Stimulated activated CD8-positive, alpha-beta memory T cell treated with anti-CD3 and anti-CD28 coated beads, Interleukin-4, amount 100 ng/mL, for 1 hour (primary cell): ENCODE results near the gene SCYL3.
"Not testable (repeated sequence)": the region's sequence is repeated elsewhere in the genome, so short reads cannot be mapped to it uniquely, and the experiment has no call there.

ENCODE experiments used
- DNase-seq, 2 donors: peaks; one replicate each; pipeline ENCODE4 v3.0.0-alpha.2; 2020; ENCODE audit warnings: low read depth in 2 of 2, low spot score in 1 of 2

Gene SCYL3, protein sequence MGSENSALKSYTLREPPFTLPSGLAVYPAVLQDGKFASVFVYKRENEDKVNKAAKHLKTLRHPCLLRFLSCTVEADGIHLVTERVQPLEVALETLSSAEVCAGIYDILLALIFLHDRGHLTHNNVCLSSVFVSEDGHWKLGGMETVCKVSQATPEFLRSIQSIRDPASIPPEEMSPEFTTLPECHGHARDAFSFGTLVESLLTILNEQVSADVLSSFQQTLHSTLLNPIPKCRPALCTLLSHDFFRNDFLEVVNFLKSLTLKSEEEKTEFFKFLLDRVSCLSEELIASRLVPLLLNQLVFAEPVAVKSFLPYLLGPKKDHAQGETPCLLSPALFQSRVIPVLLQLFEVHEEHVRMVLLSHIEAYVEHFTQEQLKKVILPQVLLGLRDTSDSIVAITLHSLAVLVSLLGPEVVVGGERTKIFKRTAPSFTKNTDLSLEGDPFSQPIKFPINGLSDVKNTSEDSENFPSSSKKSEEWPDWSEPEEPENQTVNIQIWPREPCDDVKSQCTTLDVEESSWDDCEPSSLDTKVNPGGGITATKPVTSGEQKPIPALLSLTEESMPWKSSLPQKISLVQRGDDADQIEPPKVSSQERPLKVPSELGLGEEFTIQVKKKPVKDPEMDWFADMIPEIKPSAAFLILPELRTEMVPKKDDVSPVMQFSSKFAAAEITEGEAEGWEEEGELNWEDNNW

DNA sequence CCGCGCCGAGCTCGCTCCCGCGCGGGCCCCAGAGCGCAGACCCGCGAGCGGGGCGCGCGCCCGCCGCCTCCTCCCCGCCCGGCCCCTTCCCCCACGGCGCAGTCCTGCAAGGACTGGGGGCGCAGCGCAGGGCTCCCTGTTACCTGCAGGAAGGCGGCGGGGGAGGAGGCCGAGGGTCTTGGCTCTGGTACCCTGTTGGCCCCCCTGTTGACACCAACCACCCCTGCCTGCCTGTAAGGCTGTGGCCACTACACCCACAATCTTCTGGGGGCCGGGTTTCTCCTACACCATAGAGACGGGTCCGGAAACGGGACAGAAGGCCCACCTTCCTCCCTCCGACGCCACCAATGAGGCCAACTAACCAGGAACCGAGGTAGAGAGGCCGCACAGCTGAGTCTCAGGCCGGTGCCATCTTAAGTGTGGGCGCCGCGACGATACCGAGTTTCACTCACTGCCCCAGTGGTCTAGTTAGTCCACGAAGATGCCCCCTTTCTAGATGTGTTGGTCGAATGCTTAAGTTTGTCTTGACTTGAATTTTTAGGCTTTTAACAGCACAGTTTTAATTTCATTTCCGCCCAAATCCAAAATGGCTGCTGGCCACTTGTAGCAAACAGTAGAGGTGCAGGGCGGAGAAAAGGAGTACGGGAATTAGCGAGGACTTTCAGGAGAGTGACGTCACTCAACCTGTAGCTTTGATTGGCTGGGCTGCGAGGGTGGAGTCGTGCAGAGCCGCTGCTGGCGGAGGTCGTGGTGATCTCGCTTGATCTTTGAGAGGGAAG lies at the start of gene SCYL3:
SCYL3 (minus strand) TSS at position 252 of the 779 bp plus-strand sequence. CDS start 5,056 bp downstream, outside the sequence.
- peak; percentile 77 for DNase-seq

DNA sequence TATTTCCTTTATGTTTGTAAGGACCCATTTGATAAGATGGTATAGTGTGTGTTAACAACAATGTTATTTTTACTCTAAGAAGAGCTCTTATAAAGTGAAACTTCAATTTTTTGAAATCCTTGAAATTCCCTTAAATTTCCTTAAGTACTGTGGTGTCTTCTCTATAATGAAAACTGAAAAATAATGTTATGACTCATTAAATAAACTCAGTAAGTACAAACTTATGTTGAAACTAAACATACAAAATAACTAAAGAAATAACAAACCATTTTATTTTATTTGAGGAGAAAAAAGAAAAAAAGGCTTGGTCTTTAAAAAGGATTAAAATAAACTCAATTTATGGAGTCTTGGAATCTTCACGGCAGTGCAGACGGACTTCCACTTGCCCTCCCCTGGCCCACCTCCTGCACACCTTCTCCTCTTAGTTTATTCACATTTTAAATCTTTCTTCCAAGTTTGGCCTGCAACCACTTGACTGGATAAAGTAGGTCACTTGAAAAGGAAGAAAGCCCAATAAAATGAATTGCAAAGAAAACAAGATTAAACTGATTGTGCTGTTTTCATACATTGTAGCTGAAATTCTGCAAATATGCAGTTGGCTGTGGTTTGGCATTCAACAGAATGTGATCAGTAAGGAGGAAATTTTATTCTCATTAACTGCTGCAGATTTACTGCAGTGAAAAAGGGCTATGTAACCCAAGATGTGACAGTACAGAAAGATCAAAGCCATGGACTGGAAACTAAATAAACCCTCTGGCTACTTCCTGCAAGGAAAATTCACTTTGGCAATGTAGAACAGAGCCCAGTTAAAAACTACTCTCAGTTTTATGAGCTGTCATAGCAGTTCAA lies 48.5 kb upstream of the SCYL3 start:
- DNase-seq, result no peak

DNA sequence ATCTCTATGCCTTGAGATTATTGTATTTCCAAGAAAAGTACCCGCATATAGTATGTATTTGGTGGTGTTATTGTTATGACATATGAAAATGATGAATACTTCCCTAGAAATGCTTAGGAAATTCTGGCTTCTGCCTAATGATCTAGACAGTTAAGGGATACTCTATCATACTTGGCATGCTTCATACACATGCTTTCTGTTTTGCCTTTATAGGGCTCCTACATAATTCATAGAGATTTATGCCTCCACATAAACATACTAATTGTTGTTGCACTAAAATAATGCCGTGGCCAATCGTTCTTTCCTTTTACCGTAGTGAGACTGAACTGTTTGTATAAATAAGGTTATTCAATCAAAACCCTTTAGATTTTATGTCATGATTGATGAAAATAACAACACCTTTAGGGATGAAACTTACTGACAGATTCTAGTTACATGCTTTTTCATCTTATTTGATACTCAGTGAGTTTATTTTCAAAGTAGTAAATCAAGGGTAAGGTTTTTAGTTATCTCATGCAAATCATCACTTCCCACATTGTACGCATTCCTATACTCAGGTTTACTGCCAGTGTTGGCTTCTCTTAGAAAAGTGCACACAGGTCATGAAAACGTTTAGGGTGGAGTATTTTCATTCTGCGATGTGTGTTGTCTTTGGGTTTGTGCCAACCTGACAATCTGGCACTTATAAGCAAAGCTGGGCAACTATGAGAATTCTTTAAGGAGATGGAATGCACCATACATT lies 40.5 kb upstream of the SCYL3 start:
- no peak for DNase-seq

DNA sequence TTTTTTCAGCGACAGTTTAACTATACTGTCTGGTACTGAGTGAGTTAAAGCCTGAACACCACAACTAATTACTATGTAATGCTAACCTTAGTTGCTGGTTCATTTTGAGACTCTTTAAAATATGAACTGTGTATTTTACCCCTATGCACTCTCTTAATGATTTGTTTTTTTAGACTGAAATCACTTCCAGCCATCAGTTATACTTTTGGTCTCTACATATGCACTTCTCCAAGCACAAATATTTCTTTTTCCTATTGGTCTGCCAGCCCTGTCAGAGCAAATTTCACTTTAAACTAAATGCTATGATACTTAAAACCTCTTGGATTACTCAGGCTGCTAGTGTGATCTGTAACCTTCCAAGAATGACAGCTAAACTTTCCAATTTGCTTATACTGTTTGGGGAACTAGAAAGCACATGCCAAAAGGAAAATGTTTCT lies 38.1 kb upstream of the SCYL3 start:
- DNase-seq, result no peak

DNA sequence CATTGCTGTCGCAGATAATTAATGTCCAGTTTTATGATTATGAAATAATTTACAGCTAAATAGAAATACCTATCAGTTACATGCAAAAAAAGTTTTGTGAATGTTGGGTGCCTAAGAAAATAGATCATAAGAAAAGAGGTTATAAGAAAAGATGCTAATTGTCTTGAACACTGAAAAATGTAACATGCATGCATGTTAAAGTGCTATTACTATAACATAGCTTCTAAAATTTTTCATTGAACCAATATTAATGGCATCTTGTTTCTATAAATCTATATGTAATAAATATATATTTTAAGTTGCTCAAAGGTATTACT lies 35.5 kb upstream of the SCYL3 start:
- DNase-seq, result no peak

DNA sequence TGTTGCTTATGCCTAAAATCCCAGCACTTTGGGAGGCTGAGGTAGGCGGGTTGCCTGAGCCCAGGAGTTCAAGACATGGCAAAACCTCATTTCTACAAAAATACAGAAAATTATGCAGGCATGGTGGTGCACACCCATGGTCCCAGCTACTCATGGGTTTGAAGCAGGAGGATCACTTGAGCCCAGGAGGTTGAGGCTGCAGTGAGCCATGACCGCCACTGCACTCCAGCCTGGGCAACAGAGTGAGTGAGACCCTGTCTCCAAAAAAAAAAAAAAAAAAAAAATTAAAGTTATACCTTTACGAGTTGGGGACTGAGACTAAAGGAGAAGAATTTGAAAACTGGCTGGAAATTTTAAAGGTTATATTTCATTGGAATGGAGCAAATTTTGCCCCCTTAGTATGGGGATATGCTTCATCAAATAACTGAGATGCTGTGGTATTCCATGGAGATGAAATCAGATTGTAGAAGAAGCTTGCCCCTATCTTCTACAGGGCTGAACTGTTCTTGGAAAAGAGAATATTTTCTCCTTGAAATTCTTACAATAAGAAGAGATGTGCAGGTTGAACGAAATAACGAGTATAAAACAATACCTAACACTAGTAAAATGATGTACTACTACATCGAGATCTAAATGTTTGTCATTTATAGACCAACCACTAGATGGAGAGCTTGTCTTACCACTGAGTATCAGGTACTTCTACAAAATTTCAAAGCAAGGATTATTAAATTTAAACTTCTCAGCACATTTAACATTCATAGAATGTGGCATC lies 34.9 kb upstream of the SCYL3 start:
- no peak for DNase-seq

DNA sequence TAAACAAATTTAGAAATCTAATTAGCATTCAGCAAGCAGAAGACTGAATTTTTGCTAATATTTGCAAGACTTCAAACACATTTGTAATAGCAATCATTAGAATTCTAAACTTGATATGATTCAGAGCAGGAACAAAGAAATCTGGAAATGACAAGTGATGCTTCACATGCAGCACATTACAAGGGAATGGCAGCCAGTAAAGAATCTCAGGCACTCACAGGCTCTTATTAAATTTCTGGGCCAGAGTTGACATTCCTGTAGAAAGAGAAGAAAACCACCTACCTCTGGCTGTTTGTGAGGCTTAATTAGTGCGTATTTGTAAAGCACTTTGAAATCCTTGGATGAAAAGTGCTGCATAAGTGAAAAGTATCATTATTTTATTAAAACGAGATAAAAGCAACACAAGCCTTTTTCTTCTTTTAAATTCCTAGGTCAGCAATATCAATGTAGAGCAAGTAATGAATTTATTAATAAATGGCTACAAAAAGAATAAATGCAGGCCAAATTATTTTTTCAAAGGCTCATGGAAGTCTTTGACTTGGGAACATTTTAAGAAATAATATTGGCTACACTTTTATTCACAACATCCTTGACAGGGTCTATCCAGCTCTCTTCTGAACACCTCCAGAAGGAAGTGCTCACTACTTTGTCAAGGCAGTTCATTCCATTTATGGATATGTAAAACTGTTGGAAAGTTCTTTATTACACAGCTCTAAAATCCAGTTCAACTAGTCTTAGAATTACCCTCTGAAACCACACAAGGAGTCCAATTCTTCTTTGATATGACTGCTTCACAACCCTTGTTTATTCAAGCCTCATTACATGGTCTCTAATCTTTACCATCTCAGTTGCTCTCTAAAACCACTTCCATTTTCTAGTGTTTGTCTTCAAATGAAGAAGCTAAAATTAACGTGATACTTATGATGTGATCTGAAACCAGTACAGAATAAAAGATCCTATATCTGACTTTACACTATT lies 32.1 kb upstream of the SCYL3 start:
- no peak for DNase-seq

DNA sequence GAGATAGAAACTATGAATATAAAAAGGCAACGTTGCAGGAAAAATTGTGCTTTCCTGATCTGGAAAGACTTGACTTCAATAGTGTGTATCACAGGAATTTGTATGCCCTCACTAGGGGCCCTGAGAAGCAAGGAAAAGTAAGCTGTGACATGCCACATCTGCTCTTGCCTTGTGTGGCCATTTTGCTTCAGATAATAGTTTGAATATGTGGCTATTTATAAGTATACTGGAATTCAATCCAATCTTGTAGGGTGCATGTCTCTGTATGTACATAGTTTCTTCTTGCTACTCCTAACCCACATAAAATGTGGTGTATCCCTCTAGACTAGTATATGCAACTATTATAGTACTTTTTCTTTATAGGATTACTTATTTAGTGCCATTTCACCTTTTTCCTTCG lies 31.1 kb upstream of the SCYL3 start:
- no peak for DNase-seq

DNA sequence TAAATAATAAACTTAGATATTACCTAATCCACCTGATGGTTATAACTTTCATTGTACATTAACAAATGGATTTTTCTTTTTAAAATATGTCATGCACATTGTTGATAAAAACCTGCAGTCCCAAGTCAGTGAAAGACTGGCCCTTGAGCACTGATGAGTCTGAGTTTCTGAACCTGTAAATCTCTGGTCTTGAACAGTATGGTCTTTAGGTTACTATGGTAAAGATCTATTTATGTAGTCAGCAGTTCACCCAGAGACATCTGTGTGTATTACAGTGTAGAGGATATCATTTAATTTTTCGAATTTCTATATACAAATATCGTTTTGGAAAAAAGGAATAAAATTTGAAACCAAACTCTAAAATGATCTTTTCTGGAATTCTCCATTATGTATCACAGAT lies 30.4 kb upstream of the SCYL3 start:
- DNase-seq, result no peak

DNA sequence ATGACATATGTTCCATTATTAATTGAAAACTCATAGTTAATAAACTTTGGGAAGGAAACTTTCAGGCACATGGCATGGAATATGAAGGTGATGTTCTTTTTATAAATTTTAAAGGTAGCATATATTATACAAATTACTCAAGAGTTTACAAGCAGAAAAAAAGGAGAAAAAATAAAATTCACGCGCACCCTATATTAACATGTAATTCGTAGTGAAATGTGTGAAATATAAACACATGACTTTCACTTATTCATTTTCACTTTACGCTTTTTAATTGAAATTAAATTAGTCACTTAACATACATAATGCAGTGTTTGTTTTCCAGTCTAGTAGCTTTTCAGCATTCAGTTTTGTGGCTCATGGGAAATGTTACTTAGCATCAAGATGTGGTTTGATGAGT lies 27.4 kb upstream of the SCYL3 start:
- DNase-seq, result no peak

DNA sequence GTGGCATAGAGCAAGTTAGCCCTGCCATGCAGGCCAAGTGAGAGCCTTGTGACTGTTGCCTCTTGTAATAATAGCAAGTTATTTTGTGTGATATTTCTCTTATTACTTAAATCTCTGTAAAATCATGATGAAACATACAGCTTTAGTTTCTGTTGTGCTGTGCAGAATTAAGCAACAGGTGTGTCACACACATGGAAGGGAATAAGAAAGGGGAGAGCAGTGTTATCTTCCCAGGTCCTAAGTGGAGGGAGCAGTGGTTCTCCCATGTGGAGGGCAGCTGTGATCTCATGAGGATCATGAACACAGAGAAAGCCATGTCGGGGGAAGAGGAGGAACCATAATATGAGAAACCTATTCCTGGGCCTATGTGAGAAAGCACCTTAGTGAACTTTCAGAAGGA lies 25.2 kb upstream of the SCYL3 start:
- DNase-seq, result no peak

DNA sequence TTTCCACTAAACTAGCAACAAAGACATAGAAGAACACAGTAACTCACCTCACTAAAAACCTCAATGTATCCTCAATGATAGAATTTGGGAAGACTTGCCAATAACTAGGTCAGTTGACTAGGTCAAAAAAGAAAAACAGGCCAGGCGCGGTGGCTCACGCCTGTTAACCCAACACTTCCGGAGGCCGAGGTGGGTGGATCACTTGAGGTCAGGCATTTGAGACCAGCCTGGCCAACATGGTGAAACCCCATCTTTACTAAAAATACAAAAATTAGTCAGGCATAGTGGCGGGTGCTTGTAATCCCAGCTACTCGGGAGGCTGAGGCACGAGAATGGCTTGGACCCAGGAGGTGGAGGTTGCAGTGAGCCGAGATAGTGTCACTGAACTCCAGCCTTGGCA lies 24.5 kb upstream of the SCYL3 start:
- not testable (repeated sequence) for DNase-seq

DNA sequence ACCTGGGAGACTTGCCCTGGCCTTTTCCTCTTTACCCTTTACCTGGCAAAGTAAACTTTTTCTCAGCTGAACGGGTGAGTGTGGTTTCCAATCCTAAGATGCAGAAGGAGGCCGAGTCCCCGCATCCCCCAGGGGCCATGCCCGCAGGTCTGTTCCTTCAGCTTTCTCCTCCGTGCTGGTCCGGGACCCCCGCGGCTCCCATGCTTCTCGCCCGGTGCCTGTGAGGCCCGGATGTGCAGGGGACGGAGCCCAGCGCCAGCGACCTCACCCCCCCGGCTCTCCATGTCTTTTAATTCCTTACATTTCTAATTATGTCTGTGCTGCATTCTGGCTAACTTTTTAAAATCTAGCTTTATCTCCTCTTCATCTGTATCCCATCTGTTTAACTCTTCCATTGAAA lies 21.5 kb upstream of the SCYL3 start:
- no peak for DNase-seq

DNA sequence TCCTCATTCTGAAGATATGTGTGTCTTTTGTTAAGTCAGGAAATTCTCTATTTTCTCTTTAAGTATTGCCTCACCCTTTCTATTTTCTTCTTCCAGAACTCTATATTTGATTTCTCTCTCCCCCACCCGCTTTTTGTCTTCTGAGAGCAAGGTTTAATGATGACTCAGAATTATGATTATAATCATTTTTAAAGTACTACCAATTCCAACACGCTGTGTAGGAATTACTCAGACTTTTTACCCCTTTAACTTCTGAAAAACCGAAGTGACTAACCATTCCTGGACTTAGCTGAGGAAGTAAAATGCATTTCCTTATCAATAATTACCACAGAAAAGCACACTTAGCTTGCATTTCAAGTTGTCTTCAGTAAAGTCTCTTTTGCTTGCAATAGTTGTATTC lies 20.8 kb upstream of the SCYL3 start:
- DNase-seq, result no peak

DNA sequence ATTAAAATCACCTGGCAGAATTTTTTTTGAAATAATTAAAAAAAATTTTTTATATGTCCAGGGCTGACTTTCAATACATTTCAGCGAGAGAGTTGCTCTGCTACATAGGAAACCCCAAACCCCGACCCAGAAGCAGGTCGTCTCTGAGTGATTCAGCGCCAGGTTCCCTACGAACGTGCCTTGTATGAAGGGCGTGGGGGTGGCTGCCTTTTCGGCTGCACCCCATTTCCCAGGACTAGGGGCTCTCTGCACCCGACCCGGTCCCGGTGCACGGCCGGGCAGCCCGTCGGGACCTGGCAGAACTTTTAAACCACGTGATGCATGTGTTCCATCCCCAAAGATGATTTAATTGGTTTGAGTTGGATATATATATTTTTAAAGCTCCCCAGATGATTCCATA lies 15.8 kb upstream of the SCYL3 start:
- no peak for DNase-seq

DNA sequence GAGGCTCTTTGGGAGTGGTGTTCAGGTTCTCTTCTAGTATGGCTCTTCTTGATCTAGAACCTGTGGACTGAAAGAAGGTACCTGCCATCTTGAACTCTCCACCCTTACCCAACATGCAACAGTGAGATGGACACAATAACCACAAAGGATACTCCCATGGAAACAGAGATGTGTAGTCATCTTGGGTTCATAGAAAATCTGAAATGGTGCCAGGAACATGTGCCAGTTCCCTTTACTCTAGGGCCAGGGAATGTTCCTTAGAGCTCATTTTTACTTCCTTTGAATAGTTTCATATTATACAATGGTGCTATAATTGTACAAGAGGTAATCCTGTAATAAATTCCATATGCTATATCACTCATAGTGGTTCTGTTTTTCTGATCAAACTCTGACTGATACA lies 13.2 kb upstream of the SCYL3 start:
- no peak for DNase-seq

DNA sequence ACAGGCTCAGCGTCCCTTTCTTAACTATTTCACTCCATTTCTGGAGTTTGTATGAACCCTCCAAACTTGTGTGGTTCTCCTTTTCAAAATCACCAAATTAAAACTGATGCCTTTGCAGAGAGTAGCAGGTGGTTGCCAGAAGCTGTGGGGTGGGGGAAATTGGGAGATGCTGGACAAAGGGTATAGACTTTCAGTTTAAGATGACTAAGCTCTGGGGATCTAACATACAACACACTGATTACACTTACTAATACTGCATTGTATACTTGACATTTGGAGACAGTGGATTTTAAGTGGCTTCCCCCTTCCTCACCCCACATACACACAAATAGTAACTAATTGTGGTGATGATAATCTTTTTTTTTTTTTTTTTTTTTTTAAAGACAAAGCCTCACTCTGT lies 11.1 kb upstream of the SCYL3 start:
- no peak for DNase-seq

DNA sequence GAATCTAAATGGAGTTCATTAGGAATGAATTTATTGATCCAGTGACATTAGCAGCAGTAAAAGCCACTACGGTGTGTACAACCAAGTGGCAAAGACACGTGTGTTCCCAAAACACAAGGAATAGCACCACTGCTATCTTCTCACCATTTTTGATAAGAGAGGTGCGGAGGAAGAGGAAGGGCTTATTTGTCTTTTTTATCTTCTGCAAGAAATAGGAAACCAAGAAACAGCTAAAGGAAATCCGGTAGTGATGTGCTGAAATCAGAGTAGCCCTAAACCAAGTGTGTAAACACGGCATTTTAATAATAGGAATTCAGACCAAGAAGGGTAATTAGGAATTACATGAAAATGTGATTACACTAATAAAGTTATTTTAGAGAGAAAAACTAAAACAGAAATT lies 9.1 kb upstream of the SCYL3 start:
- DNase-seq, result no peak

DNA sequence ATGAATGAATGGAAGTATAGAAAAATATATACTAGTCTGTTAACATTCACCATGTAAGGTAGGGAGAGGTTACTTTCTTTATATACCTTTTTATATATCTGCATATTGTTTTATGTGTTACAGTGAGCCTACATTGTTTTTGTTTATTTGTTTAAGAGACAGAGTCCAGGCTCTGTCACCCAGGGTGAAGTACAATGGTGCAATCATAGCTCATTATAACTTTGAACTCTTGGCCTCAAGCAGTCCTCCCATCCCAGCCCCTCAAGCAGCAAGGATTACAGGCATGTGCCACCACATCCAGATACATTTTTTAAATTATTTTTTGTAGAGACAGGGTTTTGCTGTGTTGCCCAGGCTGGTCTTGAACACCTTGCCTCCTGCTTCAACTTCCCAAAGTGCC lies 7.4 kb upstream of the SCYL3 start:
- DNase-seq, result no peak
